Stimulated activated CD4-positive, alpha-beta T cell treated with anti-CD3 and anti-CD28 coated beads, Interleukin-1b, Interleukin-23, amount 100 ng/mL, for 4 hours (primary cell): Measurements from ENCODE around the gene LGI4.
"Not testable (repeated sequence)": the region's sequence is repeated elsewhere in the genome, so short reads cannot be mapped to it uniquely, and the experiment has no call there.

Experiments used
- DNase-seq, 2 donors: peaks; one replicate each; pipeline ENCODE4 v3.0.0-alpha.2; 2020; ENCODE audit warnings: low read depth in 2 of 2

The LGI4 gene

DNA sequence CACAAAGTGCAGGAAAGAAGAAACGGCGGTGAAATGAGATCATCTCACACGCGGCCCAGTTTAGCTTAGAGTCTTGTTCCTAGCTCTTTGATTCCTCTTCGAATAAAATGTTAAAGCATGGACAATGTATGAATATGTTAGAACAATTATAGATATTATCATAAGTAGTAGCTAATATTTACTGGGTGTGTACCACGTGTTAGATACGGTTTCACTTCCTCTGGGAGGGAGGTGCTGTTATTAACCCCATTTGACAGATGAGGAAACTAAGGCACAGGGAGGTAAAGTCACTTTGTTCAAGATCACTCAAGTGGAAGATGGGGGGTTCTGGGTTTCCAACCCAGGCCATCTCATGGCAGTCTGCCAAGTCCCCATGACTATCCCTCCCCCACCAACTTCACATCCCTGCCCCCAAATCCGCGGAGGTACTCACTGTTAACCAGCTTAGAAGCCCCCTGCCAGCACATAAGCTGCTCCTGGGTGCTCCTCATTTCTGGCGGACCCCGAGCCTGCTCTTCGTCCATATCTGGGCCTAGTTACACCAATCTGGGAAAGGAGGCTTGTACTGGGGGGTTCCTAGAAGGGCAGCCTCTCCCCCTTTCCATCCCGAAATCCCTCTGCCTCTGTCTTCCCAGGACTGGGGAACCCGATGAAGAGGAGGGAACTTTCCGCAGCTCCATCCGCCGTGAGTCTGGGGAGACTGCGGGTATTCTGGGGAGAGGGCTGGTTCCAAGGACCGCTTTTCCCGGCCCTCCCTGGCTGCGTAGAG, 7.2 kb upstream of the LGI4 start:
- no peak for DNase-seq

DNA sequence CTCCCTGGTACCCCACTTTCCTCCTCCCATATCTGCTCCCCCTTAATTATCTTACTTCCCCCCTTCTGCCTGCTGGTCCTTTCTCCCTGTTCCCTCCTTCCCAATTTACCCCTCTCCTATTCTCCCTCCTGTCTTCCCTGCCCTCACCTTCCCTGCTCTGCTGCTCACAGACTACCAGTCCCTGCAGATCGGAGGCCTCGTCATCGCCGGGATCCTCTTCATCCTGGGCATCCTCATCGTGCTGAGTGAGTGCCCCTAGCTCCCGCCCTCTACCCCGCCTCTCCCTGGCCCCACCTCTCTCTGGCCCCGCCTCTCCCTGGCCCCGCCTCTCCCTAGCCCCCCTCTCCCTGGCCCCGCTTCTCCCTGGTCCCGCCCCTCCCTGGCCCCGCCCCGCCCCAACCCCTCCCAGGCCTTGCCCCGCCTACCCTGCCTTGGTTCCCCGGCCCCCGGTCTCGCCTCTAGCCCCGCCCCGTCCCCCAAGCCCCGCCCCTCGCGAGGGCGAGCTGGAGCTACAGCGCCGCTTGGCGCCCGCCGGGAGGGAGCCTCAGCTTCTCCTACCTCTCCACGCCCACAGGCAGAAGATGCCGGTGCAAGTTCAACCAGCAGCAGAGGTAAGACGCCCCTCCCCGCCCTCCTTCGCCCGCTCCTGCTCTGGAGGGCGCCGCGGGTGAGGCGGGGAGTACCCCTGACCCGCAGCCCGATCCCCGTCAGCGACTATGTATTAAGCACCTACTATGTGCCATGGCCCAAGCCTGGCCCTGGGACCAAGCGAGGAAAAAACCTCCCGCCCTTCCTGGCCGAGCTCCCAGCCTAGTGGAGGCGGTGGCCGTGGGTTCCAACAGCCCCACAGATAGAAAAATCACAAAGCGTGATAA, 6.3 kb upstream of the LGI4 start:
- DNase-seq: peak; percentile 96 to 99

DNA sequence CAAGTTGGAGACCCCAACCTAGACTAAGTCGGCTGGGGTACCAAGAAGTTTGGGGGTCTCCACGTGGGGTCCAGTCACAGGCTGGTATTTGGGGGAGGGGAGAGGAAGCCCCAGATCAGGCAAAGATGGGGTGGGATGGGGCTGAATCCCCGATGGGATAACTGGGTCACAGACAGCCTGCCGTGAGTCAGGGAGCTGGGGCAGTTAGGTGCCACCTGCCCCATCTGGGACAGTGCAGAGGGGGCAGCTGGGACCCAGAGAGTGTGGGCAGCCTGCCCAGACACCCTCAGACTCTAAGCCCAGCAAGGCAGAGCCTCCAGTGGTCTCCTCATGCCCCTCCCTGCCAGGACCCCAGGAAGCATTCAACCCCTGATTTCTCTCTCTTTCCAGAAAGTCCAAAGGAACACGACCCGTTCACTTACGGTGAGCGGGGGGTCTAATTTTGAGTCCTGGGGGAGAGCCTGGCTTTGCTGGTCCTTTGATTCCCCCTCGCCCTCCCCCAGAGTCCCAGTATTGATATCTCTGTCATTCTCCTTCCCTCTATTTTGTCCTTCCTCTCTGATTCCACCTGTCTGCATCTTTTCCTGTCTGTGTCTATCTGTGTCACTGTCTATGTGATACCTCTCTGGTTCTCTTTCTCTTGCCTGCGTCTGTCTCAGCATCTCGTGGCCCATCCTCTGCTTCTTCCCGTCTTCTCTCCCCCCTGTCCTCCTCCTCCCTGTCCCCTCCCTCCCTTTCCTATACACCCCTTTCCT, 5.5 kb upstream of the LGI4 start:
- no peak for DNase-seq

DNA sequence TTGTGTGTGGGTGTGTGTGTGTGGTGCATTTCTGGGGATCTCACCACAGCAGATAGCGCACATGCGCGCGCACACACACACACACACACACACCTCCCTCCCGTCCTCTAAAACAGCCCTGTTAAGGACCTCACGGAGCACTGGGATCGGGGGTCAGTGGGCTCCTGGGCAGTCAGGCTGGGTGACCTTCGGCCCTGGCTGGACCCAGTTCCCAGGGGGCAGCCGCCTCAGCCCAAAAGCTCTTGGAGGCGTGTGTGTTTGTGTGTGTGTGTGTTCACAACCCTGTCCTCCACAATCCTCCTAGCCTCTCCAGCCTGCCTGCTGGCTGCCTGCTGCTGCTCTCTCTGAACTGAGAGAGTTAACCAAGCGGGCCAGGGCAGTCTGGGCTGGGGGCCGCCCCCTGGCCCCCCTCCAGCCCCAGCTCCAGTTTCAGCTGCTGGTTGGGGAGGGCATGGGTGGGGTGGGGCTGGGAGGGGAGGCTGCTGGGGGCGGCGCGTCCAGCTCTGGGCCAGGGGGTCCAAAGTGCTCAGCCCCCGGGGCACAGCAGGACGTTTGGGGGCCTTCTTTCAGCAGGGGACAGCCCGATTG, 3.5 kb upstream of the LGI4 start, which contains the start of gene FXYD1:
Gene FXYD1, plus strand, starts transcription at position 520 of the 588 bp plus-strand sequence. CDS start 1,256 bp downstream, outside the sequence.
- DNase-seq: no peak

DNA sequence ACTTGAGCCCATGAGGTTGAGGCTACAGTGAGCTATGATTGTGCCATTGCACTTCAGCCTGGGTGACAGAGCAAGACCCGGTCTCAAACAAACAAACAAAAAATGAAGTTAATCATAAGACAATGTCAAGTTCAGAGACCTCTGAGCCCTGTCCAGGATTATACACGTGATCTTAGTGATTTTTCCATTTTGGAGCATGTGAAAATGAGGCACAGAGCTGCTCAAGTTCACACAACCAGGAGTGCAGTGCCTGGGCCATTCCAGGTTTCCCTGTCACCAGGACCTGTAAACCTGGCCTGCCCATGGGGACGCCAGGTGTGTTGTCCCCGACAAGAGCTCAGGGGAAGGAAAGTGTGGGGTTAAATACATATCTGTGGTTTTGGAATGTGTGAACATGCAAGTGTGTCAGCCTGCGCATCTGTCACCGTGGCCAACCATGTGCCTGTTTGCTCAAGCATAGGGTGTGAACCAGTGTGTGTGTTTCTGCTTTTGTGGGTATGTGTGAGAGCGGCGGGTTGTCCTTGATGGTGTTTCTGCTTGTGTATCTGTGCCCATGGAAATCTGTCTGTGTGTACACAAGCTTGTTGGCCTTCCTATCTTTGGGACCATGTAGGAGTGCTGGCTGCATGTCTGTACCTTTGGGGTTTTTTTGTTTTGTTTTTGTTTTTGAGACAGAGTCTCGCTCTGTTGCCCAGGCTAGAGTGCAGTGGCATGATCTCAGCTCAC, 2.3 kb upstream of the LGI4 start:
- no peak for DNase-seq

DNA sequence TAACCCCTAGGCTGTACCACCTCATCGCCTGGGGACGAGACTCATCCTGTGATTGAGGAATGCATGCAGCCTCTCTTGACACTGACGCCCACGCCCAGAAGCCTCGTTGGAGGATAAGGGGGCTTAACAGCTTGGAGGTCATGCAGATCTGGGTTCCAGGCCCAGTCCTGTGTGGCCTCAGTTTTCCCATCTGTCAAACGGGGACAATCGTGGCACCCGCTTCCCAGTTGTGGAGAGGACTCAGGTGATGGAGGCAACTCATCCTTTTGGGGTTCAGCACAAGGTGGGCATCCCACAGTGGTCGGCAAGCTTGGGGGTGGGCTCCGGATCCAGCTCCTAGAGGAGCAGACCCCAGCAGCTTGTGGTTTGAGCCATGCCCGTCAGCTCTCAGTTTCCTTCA, 1.4 kb upstream of the LGI4 start:
- no peak for DNase-seq

DNA sequence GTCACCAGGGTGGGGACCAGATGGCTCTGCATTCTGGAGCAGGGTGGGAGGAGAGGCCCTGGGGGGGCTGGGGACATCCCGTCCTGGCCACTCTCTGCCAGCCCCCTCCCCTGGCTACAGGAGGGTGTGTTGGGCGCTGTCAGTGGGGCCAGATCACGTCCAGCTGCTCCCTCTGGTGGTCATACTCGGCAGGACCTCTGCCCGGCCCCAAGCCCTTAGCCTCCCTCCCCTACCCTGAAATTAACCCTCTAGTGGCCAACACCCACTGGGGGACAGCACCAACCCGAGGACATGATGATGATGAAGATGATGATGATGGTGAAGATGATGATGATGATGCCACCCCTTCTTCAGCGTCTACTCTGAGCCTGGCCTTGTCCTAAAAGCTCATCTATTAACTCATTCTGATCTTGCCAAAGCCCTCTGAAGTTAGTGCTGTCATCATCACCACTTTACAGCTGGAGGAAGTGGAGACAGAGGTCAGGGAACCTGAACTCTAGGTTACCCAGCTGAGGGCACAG, 590 bp upstream of the LGI4 start:
- peak; percentile 52 to 58 for DNase-seq

DNA sequence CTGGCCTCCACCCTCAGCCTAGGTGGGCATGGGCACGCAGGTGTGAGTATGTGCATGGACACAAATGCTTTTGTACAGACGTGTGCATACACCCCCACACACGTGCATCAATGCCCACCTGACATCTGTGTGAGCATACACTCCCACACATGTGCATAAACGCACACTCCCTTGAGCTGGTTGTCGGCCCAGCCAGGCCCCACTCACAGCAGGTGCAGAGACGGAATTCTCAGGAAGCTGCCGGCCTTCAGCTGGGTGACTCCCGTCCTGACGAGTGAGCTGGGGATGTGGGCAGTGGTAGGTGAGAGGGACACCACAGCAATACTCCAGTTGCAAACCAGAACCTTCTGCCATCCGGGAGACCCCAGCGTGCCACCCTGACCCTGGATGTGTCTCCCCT, 1.0 kb downstream of the LGI4 start:
- DNase-seq: no peak

DNA sequence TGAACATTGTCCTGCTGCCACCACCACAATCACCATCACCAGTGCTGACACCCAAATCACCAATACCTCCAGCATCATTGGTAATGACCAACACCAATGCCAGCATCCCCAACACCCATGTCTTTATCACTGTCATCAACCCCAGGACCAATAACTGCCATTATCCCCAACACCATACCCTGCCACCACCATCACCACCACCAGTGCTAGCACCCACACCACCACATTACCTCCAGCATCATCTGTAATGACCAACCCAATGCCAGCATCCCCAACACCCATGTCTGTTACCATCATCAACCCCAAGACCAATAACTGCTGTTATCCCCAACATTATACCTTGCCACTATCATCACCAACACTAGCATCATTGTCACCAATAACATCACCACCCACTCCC, 2.6 kb downstream of the LGI4 start:
- no peak for DNase-seq

DNA sequence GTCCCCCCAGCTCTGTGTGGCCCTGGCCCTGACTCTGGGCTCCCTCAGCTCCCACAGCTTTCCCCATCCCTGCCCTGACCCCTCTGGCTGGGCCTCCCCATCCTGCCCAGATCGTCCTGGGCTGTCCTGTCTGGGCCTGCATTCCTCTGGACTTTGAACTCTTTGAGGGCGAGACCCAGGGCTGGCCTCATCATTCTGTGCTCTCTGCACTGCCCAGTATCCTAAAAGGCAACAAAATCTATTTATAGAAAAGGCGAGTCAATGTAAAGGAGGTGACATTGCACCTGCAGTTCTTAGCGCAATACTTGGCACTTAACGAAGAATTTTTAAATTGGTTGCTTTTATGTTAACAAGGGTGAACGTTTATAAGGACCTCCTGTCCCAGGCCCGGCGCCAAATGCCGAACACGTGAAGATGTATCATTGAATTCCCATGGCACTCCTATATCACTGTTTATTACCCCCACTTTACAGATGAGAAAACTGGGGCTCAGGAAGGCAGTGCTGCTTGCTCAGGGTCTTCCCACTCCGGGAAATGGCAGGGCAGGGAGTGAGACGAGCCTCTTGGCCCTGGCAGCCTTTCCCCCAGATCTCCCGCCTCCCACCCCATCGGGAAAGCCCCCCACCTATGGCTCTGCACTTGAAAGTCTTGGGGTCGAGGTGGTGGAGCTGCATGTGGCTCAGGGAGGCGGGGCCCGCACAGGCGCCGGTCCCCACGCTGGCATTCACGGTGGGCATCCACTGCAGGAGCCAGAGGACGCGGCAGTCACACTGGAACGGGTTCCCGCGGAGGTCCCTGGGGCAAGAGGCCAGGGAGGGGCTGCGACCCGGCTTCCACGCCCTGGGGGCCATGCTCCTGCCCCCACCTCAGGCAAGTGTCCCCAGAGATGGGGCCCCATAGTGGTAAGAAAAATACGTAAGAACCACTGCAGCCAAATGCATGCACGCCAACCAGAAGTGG, 3.8 kb downstream of the LGI4 start:
- DNase-seq: no peak

DNA sequence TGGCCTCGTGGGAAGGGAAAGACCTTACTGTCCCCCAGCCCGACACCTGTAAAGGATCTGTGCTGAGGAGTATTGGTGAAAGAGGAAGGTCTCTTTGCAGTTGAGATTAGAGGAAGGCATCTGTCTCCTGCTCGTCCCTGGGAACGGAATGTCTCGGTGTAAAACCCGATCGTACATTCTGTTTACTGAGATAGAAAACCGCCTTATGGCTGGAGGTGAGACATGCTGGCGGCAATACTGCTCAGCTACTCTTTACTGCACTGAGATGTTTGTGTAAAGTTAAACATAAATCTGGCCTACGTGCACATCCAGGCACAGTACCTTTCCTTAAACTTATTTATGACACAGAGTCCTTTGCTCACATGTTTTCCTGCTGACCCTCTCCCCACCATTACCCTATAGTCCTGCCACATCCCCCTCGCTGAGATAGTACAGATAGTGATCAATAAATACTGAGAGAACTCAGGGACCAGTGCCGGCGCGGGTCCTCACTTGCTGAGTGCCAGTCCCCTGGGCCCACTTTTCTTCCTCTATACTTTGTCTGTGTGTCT, 5.1 kb downstream of the LGI4 start:
- DNase-seq: not testable (repeated sequence)

DNA sequence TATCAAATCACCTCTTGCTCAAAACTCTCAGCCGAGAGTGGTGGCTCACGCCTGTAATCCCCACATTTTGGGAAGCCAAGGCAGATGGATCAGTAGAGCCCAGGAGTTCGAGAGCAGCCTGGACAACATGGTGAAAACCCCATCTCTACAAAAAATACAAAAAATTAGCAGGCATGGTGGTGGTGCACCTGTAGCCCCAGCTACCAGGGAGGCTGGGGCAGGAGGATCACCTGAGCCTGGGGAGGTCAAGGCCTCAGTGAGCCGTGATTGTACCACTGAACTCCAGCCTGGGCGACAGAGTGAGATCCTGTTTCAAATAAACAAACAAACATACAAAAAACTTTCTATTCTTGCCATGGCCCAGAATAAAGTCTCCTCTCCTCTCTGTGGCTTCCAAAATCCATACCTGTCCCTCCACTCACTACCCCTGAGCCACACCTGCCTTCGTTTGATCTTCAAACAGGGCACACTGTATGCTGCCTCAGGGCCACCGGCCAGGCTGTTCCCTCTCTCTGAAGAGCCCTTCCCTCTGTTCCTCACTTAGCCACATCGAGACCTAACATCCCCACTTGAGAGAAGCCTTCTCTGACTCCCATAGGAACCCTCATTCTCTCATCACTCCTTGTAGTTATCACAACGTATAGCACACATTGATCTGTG, 6.3 kb downstream of the LGI4 start:
- no peak for DNase-seq

DNA sequence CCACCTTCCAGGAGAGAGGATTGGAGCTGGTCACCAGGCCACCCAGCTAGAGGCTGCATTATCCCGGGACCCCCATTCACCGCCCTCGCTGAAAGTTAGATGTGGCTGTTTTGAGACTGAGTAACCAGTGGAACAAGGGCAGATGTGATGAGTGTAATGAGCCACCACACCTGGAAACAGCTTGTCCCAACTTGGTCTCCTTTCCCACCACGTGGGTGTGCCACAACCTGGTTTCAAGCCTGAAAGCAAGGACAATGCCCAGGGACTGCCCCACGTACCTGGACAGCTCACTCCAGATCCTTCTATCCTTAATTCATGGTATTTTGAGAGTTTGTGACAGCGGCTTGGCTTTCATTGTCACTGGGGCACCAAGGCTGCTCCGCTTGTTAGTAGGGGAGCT, 7.0 kb downstream of the LGI4 start:
- DNase-seq: no peak

DNA sequence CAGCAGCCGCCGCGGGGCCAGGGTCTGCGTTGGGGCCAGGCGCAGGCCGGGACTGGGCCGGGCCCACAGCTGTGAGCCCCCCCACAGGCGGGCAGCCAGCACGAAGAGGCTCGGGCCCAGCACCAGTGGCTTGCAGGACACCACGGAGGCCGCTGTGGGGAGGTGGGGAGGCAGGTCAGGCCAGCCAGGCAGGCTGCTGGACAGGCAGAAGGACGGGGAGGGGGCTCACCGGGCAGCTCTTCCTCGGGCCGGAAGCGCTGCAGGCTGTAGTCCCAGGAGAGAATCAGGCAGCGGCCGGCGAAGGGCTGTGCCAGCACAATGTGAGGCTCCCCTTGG, 8.3 kb downstream of the LGI4 start:
- no peak for DNase-seq

DNA sequence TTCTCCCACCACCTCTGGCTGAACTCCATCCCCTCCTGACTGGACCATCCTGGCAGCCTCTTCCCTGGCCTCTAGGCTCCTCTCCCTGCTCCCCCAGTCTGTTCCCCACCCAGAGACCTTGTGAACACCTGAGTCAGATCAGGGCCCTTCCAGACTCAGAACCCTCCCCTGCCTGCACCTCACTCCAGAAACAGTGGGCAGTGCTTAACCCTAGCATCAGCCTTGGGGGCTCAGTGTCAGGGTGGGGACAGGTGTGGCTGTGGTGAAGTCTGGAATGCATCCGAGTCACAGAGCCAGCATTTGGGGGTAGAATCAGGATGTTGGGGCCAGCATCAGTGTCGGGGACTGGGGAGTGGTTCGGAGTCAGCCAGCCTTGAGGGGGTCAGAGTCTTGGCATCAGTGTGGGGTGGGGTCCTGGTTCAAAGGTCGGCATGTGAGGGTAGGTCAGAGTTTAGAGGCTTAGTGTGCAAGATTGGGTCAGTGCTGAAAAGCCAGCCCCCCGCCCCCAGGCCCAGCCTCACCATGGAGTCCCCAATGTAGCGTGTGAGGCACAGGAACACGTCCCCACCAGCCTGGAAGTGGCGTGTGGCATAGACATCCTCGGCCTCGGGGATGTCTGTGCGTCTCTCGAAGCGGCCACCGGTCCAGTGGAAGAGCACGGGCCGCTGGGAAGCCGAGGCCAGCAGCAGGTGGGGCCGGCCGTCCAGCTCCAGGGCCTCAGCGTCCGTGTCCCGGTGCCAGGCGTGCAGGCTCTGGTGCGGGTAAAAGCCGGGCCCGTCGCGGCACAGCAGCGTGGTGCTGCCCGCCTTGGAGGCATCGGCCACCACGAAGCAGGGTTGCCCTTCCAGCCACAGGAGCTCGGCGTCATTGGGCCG, 8.9 kb downstream of the LGI4 start:
- no peak for DNase-seq

DNA sequence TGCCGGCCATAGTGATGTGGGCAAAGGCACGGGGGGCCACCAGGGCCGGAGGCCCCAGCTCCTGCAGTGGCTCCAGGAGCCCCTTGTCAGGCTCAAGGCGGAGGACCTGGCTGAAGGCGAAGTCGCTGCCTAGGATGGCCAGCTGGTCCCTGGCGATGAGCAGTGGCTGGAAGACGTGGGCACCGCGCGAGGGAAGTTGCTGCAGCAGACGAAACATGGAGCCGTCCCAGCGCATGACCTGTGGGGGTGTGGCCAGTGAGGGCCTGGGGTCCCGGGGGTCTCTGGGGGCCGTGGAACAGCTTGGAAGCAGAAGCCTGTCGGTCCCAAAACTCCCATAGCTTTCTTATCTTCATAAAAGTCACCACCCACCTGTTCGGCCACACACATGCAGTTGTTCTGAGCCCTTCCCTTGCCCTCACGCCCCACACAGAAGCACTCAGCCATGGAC, 9.6 kb downstream of the LGI4 start:
- no peak for DNase-seq

DNA sequence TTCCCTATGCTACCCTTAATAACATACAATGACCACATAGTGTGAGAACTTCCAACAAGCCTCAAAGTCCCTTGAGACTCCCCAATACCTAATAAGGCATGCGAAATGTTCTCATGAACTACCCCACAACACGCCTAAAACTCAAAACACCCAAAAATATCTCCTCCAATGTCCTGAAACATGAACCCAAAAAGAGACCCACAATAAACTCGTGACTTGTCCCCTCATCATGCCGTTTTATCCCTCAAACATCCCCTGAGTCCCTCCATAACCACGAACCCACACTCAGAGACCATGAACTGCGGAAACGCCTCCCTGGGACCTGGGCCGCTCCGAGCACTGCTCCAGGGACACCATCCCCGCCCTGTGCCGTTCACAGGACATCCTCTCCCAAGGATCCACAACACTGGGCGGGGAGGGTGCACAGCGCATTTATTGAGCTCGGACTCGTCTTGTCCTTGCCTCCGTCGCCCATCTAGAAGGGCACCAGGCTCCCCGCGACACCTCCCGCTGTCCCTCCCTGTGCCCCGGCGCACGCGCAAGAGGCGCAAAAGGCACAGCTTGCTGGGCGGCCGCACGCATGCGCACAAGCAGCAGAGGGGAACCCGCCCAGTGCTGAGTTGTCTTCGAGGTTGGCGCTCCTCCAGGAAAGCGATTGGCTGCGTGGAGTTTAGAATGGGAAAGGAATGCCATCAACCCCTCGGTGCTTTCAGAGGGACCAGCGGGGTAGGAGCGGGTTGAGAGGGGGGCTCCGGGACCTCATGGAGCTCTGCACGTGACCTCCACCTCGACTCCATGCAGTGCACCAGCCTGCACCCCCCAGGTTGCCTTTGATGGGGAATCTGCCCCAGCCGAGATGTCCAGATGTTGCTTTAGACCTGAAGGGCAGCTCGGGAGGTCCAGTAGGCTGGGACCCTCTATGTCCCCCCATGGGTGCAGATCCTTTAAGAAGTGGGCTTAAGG, 10.5 kb downstream of the LGI4 start:
- DNase-seq: peak; percentile 79 to 83
